DMS 273 (cell line): ENCODE measurements around the gene FRMD4B.
"Not testable (repeated sequence)": the region's sequence is repeated elsewhere in the genome, so short reads cannot be mapped to it uniquely, and the experiment has no call there.

Experiments used
- DNase-seq: peaks from one replicate; lab custom pipeline; 2025; ENCODE audit not compliant: unreplicated experiment; lab: John Stamatoyannopoulos, UW

The FRMD4B gene

DNA sequence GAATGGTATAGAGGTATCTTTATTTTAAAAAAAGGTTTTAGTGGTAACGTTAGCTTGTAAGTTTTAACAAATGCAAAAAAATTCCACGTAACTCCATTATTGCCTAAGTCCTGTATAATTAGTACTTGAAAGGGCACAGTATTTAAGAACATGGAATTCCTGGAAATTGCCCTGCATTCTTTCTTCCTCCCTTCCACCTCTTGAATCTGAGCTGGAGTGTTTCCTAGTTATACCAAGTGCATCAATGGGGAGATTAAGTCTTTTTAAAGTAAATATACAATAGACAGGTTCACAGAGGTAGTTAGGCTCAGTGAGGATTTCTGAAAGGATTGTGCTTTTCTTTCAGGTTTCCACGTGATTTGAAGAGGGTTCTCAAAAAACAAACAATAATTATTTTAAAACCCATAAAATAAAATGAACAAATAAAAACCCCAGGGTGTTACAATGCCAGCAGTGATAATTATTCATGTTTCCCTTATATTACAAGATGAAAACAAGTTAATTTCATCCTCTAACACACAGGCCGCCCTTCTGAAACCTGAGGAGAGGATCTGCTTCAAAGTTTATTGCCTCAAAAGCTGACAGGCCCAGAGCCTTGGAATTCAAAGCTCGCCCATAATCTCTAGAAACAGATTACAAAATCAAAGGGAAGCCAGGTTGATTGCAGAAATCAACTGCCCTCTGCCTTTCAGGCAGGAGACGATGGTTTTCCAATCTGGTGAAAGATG lies 134.6 kb downstream of the FRMD4B start:
- DNase-seq = no peak

DNA sequence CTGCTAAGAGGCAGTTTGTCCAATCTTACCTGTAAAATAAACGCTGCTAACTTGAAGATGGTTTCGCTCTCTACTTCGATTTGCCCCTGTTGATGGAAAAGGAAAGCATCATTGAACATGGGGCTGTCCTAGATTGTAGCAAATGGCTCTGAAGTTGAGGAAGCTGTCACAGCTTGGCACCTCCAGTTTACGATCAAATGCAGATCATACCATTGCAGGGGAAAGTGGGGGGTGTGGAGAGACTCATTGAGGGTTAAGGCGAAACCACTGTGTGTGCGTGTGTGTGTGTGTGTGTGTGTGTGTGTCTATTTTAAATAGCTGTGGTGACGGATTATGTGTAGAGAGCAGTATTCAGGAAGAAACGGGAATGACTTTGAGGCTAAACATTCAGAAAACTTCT lies 135.9 kb downstream of the FRMD4B start:
- DNase-seq = peak; percentile 6

DNA sequence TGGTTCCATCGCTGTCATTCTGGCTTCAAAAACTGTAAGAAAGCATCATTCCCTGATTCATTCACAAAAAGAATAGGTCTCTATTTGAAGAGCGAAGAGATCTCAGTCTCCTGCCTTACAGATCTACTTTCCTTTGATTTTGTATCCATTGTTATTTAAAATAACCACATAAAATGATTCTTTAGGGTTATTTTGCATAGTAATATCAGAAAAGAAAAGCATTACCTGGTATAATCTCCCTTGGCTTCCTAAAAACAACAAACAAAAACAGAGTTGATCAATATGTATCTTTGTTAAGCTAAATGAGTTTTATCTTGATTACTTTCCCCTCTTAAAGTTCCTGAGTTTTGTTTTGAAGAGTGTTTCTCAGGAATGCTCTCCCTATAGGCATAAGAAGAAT lies 136.9 kb downstream of the FRMD4B start:
- no peak for DNase-seq

DNA sequence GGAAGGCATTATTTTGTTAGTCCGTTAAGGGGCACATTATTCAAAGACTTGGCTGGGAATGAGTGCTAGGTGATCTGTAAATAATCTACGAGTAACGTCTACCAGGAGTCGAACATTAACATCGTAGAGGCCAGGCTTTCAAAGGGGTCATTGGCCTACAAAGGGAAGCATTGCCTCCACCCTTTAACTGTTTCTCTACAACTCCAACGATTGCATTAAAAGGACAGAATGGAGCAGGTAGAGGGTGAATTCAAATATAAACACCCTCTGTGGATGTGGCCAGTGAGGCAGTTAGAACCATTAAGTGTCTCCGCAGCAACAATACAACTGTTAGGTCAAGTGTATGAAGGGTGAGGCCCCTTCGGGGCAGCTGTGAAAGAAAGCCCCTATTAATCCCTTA lies 137.5 kb downstream of the FRMD4B start:
- no peak for DNase-seq

DNA sequence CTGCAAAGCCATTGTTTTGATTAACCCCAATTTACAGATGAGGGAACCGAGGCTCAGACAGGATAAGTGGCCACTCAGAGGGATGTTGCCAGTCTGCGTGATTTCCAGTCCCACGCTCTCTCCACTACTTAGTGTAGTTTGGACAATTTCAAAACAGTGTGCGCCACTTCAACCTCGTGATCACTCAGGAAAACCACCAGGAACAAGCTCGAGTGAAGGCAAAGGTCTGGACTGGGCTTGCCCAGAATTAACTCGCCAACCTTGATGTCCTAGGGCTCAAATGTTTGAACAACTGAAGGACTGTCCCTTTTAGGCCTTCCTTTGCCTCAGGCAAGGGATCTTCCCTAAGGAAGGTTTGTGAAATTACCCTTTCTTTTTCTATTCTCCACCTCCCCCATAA lies 139.3 kb downstream of the FRMD4B start:
- DNase-seq = no peak

DNA sequence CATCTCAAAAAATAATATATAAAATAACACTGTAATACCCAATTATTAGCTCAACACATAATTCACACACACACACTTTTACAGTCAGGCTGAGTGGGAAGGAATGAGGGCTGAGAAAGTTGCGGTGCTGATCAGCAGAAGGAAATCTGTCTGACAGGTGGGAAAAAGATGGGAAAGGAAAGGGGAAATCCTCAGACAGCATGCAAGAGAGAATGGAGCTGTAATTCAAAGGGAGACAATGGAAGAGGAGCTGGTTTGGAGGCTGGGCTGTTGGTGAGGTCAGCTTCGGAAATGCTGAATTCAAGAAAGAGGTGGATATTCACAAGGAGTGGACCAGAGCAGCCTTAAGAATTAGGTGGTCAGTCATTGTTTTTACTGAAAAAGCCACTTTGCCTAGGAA lies 141.8 kb downstream of the FRMD4B start:
- no peak for DNase-seq

DNA sequence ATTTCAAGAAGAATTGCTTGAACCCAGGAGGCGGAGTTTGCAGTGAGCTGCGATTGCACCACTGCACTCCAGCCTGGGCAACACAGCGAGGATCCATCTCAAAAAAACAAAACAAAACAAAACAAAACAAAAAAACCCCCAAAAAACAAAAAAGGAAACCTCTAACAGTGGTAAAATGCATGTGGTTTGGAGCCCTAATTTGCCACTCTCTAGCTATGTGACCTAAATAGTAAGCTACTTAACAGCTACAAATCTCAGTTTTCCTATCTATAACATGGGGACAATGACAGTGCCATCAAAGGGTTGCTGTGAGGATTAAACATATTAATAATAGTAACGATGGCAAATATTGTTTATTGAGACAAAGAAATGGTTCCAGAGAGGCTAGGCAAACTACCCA lies 144.1 kb downstream of the FRMD4B start:
- no peak for DNase-seq

DNA sequence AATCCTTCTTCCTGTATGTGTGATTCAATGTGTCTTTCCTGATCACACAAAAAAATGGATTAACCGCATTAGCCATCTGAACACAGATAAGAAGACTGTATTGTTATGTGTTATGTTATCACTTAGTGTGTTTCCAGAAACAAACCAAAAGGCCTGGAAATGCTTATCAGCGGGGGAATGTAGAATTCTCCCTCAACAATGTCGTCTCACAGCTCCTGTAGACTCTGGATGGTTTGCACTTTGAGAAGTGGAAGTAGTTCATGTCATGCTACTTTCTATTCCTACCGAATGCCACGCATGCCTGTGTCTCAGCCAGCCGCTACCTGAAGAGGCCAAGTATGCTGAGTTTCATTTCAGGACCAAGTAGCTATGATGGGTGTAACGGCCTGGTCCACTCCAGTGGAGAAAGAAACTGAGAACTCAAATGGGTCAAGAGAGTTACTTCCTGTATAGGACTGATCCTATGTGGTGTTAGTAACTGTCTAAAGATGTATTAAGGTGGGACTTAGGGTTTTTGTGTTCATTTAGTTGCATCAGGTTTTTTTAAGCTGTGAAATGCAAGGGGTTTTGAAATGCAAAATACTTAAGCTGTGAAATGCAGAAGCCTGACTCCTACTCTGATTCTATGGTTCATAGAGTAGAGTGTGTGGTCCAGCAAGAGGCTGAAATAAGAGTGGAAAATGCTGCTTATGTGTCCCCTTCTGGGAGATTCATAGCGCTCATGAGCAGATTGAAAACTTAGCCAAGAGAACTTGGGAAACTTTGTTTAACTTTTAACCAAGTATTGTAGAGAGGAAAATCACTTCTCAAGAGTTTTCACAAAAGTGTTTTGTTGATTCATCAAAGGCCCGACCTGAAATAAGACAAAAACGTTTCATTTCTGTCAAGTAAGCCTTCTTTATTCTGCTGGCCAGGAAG lies 145.0 kb downstream of the FRMD4B start:
- no peak for DNase-seq

DNA sequence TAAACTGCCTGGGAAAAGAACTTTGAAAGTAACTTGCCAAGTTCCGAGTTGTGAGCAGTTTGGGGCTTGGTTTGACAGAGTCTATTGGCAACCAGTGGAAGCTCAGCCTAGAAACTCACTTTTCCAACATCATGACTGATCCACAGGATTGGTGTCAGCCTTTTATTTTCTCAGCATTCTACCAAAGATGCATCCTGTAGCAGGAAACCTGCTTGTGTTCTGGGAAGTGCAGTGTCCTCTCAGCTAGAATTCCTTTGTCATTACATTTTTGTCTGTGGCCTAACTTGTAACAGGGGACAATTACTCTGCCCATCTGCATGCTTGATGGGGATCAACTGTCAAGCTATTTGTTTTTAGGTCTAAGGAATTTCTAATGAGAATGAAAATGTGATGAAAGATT lies 146.8 kb downstream of the FRMD4B start:
- no peak for DNase-seq

DNA sequence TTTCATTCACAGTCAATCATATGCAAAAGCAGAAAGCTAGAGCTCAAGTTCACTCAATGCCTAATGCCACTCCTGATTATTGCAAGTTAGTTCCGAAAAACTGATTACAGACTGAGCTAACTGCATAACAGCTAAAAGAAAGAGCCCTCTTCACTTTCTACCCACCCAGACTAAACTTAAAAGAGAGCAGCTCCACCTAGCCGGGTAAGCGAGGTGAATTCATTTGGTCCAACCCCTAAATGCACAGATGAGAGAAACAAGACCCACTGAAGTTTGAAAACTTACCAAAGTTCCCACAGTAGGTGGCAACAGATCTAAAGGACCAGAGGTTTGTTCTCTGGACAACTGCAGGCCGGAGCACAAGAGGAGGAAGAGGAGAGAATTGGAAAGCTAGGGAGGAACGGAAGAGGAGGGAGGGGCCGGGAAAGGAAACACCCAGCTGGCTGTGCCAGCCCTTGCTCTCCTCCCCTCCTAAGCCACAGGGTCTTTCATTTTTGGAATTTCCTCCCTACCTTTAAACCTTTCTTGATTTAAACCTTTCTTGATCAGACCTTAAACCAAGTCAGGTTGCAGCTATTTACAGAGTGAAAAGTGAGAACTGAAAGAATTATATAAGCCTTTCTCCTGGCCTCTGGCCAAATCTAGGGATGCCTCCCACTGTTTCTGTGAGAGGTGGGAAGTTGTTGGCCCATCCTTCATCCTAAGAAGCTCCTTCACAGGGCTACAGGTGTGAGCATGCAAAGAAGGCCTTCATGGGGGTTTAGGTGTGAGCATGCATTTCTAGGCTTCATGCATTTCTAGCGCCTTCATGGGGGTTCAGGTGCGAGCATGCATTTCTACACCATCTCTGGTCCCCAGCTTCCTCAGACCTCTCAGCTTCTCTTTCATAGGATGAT lies 148.8 kb downstream of the FRMD4B start:
- peak; percentile 18 for DNase-seq

DNA sequence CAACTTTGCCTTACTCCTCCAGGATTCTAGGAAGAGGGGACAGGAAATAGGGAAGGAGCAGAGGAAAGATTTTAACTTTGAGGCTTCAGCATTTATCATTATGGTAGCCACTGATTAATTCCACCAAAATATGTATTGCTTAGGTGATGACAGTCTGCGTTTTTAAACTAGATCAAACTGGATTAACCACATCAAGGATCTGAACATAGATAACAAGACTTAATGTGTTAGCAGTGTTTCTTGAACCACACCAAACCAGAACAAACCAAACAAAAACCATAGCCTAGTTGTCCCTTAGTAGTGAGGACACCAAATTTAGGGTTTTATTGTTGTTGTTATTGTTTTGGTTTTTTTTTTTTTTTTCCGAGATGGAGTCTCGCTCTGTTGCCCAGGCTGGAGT lies 150.0 kb downstream of the FRMD4B start:
- DNase-seq = no peak

DNA sequence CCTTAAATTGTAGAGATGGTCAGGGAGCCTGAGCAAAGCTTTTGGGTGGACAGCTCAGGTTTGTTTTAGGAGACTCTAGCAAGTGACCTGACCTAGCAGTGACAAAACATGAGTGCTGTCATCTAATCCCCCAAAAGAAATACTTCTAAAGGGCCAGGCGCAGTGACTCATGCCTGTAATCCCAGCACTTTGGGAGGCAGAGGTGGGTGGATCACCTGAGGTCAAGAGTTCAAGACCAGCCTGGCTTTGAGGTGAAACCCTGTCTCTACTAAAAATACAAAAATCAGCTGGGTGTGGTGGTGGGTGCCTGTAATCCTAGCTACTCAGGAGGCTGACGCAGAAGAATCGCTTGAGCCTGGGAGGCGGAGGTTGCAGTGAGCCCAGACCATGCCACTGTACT lies 150.7 kb downstream of the FRMD4B start:
- not testable (repeated sequence) for DNase-seq

DNA sequence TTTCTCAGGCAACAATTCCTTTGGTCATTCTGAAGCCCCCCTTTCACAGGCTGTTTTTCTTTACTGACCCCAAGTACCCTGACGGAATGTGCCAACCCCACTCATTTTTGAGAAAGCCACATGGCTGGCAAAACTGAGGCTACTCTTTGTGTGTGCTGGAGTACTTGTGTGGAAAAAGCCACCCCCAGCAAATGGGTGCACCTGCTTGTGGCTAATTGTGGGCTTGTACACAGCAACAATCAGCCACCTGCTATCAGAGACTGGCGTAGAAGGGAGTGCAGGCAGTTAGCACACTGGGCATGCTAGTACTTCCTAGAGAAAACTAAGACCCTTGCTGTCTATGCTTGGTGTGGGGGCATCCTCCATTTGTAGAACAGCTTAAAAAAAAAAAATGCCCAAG lies 153.4 kb downstream of the FRMD4B start:
- DNase-seq = no peak

DNA sequence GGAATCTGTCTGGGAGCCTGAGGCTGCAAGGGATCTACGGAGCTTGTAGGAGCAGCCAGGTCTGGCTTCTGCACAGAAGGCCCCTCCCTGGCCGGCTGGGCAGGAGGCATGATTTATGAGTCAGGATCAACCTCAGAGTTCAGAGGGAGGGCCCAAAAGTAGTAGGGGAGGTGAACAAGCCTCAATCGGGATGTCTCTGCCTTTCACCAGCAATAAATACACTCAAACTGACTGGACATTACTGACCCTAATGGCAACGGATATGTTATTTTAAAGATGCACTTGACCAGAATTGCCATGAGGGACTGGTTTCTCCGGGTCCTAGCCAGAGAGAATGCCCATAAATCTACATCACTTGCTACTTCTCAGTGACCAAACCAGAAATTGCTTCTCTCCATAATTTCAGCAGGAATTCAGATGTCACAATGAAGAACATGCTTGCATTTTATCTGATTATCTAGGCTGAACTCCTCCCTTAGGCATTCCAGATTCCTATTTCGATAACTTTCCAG lies 153.9 kb downstream of the FRMD4B start:
- DNase-seq = no peak

DNA sequence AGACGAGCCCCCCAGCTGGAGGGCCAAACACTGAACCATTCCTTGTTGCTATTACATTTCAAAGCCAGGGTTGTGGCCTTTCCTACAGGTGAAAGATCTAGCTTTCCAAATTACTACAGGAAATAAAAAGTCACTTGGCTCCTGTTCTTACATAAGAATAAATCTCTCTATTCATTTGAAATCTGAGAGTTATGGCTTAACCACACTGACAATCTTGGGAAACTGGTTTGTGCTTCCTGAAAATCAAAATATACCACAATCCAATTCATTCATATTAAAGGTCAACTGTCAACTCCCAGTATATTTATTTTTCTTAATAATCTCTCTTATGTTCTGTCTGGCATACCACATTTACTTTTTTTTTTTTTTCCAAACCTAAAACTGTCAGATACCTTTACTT lies 159.8 kb downstream of the FRMD4B start:
- no peak for DNase-seq

DNA sequence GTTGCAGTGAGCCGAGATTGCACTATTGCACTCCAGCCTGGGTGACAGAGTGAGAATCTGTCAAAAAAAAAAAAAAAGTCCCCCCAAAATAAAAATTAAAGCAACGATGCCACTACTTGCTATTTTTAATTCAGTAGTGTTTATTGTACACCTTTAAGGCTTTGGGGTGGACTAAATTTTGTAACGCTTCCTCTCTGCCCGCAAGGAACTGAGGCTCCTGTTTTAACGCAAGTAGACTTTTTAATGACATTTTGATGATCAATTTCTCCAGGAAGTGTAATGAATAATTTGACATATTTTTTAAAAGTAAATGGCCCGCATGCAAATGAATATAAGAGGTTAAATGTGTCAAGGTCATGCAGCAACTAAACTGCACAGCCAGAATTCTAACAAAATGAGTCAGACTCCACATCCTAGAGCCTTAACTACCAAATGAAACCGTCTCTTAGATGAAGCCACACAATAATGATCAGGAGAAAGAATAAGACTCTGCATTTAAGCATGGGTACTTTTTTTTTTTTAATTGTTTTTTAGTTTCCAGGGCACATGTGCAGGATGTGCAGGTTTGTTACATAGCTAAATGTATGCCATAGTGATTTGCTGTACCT lies 166.7 kb downstream of the FRMD4B start:
- DNase-seq = no peak

DNA sequence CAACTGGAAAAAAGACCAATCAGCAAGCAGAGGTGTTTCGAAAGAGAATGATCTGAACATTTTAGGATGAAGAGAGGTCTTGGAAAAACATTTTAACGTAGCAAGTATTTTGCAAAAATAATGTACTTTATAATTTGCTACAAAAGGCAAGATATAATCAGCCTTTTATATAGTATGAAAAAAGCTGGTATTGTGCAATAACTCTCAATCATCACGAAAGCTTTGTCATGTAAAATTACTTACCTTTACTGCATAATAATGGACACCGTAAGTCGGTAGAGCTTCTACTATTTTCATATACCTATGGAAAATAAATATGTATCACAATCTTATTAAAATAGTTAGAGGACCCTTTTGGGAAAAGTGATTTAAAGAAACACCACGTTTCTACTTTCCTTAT lies 167.8 kb downstream of the FRMD4B start:
- DNase-seq = no peak

DNA sequence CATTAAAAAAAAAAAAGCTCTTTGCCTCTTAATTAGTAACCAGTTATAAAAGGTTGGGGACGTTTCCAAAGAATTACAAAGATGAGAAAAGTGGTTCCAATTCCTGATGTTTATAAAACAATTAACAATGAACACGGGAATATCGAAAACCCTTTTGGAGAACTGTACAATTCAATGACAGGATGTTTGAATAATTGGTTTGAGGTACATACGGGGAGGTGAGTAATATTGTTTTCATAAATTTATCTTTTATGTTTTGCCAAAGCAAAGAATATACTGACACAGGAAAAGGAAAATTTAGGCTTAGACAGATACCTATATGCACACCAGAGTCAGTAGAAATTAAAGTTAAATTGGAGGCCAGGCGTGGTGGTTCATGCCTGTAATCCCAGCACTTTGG lies 168.9 kb downstream of the FRMD4B start:
- no peak for DNase-seq

DNA sequence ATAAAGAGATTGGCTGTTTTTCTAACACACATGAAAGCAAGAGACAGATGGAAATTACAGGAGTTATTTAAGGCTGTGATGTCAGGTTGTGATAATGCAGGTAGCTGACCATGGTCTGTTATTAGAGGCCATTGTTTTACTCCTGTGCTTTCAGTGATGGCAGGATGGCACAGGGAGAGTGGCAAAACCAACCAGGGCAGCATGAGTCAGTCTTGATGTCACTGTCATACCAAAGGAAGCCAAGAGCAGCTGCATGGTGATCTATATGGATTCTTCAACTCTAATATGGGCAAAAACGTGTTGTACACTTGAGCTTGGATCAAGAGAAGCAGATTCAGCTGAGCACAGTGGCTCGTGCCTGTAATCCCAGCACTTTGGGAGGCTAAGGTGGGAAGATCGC lies 171.6 kb downstream of the FRMD4B start:
- no peak for DNase-seq

DNA sequence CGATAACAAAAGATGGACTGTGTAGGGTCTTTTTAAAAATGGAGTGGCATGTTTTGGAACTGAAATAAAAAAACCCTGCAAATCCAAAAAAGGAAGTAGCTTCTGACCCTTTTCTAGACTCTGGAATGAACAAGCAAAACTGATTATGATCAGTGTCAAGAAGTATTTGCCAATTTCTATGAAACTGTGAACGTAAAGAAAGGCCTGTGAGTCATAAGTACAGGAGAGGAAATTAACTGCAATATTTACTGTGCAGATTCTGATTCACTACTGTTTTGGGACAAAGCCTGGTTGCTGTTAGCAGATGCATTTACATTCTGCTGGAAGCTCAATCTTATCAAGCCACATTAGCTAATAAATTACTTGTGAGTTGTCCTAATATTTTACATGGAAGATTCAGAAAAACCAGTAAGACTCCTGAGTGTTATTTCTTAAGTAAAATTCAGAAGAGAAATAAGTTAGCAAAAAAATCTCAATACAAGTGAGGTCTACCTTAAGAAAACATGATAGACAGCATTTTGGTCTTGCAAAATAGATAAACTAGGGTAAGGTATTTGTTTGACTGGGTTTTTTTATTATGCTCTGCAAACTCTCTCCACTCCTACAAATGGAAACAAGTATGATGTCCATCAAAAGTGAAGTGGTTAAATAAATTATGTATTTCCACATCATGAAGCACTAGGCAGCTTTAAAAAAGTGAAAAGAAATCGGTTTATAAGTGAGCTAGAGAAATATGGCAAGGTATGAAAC lies 173.3 kb downstream of the FRMD4B start:
- DNase-seq = no peak
